GM12865 (cell line): ENCODE measurements around the gene CNIH1.
"Not testable (repeated sequence)": the region's sequence is repeated elsewhere in the genome, so short reads cannot be mapped to it uniquely, and the experiment has no call there.

Source experiments
- DNase-seq: peaks from one replicate; pipeline ENCODE4 v3.0.0; 2010; ENCODE audit warnings: low read depth
- H3K4me3 ChIP-seq: 2 replicates; pipeline ENCODE4 v1.5.1; 2011; ENCODE audit warnings: mild to moderate bottlenecking, low read depth, low read length, control low read depth
- TF ChIP-seq, protein P1 (sequence below): IDR thresholded peaks from 2 replicates; pipeline ENCODE4 v1.5.1; 2011; ENCODE audit warnings: low read length, control low read depth, low read depth, inconsistent platforms; ENCODE audit not compliant: insufficient read depth; ENCODE audit errors: missing control alignments

CNIH1 gene

DNA sequence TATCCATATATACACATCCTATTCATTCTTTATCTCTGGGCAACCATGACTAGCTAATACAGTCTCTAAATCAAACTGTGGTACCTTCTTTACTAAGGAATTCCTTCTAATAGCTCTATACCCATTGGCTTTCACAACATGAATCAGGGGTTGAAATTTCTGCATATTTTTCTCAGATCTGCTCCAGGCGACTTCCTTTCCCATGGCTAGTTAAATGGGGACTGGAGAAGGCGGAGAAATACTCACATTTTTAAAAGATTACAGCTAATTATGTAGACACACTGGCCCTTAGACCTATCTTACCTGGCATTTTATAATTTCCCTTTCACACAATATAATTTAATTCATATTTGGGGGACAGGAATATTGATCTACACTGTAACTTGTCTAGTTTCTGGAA, 45.5 kb downstream of the CNIH1 start:
- H3K4me3 ChIP-seq, result no peak overlapping the region
- TF ChIP-seq, protein P1, sequence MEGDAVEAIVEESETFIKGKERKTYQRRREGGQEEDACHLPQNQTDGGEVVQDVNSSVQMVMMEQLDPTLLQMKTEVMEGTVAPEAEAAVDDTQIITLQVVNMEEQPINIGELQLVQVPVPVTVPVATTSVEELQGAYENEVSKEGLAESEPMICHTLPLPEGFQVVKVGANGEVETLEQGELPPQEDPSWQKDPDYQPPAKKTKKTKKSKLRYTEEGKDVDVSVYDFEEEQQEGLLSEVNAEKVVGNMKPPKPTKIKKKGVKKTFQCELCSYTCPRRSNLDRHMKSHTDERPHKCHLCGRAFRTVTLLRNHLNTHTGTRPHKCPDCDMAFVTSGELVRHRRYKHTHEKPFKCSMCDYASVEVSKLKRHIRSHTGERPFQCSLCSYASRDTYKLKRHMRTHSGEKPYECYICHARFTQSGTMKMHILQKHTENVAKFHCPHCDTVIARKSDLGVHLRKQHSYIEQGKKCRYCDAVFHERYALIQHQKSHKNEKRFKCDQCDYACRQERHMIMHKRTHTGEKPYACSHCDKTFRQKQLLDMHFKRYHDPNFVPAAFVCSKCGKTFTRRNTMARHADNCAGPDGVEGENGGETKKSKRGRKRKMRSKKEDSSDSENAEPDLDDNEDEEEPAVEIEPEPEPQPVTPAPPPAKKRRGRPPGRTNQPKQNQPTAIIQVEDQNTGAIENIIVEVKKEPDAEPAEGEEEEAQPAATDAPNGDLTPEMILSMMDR, result no peak
- DNase-seq, result no peak

DNA sequence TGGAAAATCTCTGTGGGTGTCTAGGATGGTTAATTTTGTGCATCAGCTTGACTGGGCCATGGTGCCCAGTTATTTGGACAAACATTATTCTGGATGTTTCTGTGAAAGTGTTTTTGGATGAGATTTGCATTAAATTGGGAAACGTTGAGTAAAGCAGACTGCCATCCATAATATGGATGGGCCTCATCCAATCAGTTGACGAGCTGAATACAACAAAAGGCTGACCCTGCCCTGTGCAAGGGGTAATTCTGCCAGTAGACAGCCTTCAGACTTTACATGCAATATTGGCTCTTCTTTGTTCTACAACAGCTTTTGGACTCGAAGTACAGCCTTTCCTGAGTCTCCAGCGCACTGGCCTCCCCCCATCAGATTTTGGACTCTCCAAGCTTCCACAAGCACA, 45.9 kb downstream of the CNIH1 start:
- no peak overlapping the region for H3K4me3 ChIP-seq
- no peak for DNase-seq
- TF ChIP-seq, protein P1, result no peak

DNA sequence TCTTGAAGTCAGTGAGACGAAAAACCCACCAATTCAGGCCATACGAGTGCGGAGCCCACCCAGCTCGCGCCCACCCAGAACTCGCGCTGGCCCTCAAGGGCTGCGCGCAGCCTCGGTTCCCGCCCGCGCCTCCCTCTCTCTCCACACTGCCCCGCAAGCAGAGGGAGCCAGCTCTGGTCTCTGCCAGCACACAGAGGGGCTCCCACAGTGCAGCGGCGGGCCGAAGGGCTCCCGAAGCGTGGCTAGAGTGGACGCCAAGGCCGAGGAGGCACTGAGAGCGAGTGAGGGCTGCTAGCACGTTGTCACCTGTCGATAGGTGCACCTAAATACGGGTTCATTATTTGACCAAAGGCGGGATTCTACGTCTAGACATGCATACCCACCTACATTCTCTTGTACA, 46.6 kb downstream of the CNIH1 start:
- no peak for DNase-seq
- TF ChIP-seq, protein P1, result no peak
- H3K4me3 ChIP-seq, result no peak overlapping the region

DNA sequence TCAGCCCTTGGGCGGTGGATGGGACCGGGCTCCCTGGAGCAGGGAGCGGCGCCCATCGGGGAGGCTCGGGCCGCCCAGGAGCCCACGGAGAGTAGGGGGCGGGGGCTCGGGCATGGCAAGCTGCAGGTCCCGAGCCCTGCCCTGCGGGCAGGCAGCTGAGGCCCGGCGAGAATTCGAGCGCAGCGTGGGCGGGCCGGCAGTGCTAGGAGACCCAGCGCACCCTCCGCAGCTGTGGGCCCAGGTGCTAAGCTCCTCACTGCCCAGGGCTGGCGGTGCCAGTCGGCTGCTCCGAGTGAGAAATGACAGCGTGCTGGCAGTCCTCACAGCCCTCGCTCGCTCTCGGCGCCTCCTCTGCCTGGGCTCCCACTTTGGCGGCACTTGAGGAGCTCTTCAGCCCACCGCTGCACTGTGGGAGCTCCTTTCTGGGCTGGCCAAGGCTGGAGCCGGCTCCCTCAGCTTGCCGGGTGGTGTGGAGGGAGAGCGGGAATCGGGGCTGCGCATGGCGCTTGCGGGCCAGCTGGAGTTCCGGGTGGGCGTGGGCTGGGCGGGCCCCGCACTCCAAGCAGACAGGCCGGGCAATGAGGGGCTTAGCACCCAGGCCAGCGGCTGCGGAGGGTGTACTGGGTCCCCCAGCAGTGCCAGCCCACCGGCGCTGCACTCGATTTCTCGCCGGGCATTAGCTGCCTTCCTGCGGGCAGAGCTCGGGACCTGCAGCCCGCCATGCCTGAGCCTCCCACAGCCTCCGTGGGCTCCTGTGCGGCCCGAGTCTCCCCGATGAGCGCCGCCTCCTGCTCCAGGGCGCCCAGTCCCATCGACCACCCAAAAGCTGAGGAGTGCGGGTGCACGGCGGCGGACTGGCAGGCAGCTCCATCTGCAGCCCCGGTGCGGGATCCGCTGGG, 47.9 kb downstream of the CNIH1 start:
- not testable (repeated sequence) for DNase-seq, H3K4me3 ChIP-seq

DNA sequence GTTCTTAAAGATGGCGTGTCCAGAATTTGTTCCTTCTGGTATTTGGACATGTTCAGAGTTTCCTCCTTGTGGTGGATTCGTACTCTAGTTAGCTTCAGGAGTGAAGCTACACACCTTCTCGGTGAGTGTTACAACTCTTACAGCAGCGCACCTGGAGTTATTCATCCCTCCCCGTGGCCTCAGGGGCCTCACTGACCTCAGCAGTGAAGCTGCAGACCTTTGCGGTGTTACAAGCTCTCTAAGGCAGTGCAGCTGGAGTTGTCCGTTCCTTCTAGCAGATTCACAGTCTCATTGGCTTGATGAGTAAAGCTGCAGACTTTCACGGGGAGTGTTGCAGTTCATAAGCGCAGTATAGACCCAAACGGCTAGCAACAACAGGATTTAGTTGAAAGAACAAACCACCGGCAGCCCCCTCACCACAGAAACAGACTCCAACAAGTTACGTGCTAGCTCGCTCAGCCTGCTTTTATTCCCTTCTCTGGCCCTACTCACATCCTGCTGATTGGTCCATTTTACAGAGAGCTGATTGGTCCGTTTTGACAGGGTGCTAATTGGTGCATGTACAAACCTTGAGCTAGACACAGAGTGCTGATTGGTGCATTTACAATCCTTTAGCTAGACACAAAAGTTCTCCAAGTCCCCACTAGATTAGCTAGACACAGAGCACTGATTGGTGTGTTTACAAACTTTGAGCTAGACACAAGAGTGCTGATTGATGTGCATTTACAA, 48.9 kb downstream of the CNIH1 start:
- H3K4me3 ChIP-seq, result no peak overlapping the region
- TF ChIP-seq, protein P1, result no peak
- DNase-seq, result no peak

DNA sequence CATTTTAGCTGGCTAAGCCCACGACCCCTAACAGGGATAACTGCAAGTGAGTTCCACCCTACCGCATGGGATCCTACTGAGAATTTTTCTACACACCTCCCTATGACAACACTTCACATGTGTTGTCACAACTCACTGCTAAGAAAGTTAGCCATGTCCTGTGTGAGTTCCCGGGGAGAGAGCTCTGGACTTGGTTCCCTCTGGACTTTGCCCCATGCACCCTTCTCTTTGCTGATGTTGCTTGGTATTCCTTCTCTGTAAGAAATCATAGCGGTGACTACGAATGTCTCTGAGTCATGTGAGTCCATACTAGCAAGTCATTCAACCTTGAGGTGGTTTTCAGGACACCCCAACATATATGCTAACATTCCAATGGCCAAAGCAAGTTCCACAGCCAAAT, 53.8 kb downstream of the CNIH1 start:
- DNase-seq, result no peak

DNA sequence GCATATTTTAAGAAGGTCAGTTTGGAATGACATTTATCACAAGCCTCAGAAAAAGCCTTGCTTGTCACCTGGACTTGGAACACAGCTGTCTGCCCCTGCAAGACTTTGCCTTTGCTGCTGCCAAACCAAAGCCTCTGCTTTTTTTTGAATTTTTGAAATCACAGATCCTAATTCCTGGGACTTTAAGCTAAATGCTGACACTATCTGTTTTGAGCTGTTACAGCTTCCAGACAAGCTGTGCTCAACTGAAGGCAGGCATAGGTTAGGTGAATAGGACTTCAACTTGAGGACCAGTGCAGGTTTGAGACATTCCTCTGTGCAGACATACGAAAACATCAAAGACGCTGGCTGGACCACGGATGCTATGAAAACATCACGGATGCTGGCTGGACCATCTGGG, 55.6 kb downstream of the CNIH1 start:
- TF ChIP-seq, protein P1, result no peak
- H3K4me3 ChIP-seq, result no peak overlapping the region
- no peak for DNase-seq

More for the DNA sequence above, 53.8 kb downstream of the CNIH1 start:
- TF ChIP-seq, protein P1, result no peak
- no peak overlapping the region for H3K4me3 ChIP-seq
